Smooth muscle cell (in vitro differentiated cells): ENCODE measurements around the gene SMPX. TPM values are rescaled to one million over a fixed set of nuclear protein-coding genes. Genes with fewer than 3 reads are reported as not detected.

Experiments
- DNase-seq: peaks from one replicate; lab custom pipeline; 2025; ENCODE audit not compliant: unreplicated experiment; lab: John Stamatoyannopoulos, UW
- H2AFZ ChIP-seq: fragments of 200-600 bp; sonication (generic); 2 replicates; pipeline ENCODE4 v1.6.0; 2016; ENCODE audit warnings: antibody characterized with exemption, low read depth, mild to moderate bottlenecking
- H3F3A ChIP-seq: fragments of 200-600 bp; sonication (generic); 2 replicates; pipeline ENCODE4 v1.6.0; 2017; ENCODE audit warnings: antibody characterized with exemption, low read depth
- H3K27ac ChIP-seq: fragments of 200-600 bp; sonication (generic); 2 replicates; pipeline ENCODE4 v1.5.1; 2016; ENCODE audit warnings: low read depth, mild to moderate bottlenecking
- H3K27me3 ChIP-seq: fragments of 200-600 bp; sonication (generic); 2 replicates; pipeline ENCODE4 v1.6.1; 2016; ENCODE audit warnings: low read depth, mild to moderate bottlenecking
- H3K36me3 ChIP-seq: fragments of 200-600 bp; sonication (generic); 2 replicates; pipeline ENCODE4 v1.5.1; 2016; ENCODE audit warnings: low read depth
- H3K4me1 ChIP-seq: fragments of 200-600 bp; sonication (generic); 2 replicates; pipeline ENCODE4 v1.5.1; 2016; ENCODE audit warnings: low read depth
- H3K4me2 ChIP-seq: fragments of 200-600 bp; sonication (generic); 2 replicates; pipeline ENCODE4 v1.6.0; 2016; ENCODE audit warnings: mild to moderate bottlenecking
- H3K4me3 ChIP-seq: fragments of 200-600 bp; sonication (generic); 2 replicates; pipeline ENCODE4 v1.5.1; 2016; ENCODE audit warnings: mild to moderate bottlenecking
- H3K79me2 ChIP-seq: fragments of 200-600 bp; sonication (generic); 2 replicates; pipeline ENCODE4 v1.6.0; 2016; ENCODE audit warnings: low read depth, mild to moderate bottlenecking
- H3K9ac ChIP-seq: fragments of 200-600 bp; sonication (generic); 2 replicates; pipeline ENCODE4 v1.6.0; 2016; ENCODE audit warnings: low read depth
- H3K9me3 ChIP-seq: fragments of 200-600 bp; sonication (generic); replicated peaks from 2 replicates; pipeline ENCODE4 v1.5.1; 2016; ENCODE audit warnings: low read depth
- H4K20me1 ChIP-seq: fragments of 200-600 bp; sonication (generic); 2 replicates; pipeline ENCODE4 v1.6.0; 2016; ENCODE audit warnings: low read depth
- CTCF ChIP-seq: fragments of 200-600 bp; sonication (generic); IDR thresholded peaks from 2 replicates; pipeline ENCODE4 v1.5.1; 2017; ENCODE audit warnings: borderline replicate concordance, mild to moderate bottlenecking, antibody characterized with exemption; ENCODE audit not compliant: insufficient read depth, poor library complexity, severe bottlenecking
- WGBS: methylation state at CpG from one replicate; pipeline ENCODE4 v1.1.7; 2016; ENCODE audit warnings: low lambda C conversion rate; 5-methylcytosine and 5-hydroxymethylcytosine counted together
- polyA plus RNA-seq: library from polyadenylated mRNA; unstranded; fragments of >200 nt; fragmentation: Nextera tagmentation; extraction: Ambion mirVana; gene quantifications from 2 replicates; pipeline ENCODE4 v1.2.1, GENCODE V29; 2016
- total RNA-seq: library from RNA; depleted of rRNA; stranded (reverse); fragments of >200 nt; gene quantifications from 2 replicates; pipeline ENCODE4 v1.2.3, GENCODE V29; 2014

SMPX gene
- total and polyA plus RNA-seq, 2 experiments from 2014 or later: 0.37 TPM; not detected in 1

- H4K20me1 ChIP-seq: no peaks in the 10 kb centered on the region
- no peaks in the 10 kb centered on the region for H3K79me2 ChIP-seq
- no peaks in the 10 kb centered on the region for H3F3A ChIP-seq
- no peaks in the 10 kb centered on the region for H3K36me3 ChIP-seq
- H3K9ac ChIP-seq: no peak overlapping the region
- no peaks in the 10 kb centered on the region for H3K9me3 ChIP-seq
- no peak for DNase-seq
- TF ChIP-seq CTCF: no peak
- H3K4me1 ChIP-seq: no peaks in the 10 kb centered on the region
- H3K4me3 ChIP-seq: no peak overlapping the region
- no peak overlapping the region for H3K27ac ChIP-seq
- no peaks in the 10 kb centered on the region for H3K27me3 ChIP-seq
- no peak overlapping the region for H2AFZ ChIP-seq
- H3K4me2 ChIP-seq: peak overlapping the region; percentile 32
- WGBS: 38% methylated on average over 1 of the region's 1 CpG
Observed at GRCh38 chrX:21683941-21684340, 74.0 kb downstream of the SMPX start.

GRCh38 chrX:21678048-21678612 lies 79.8 kb downstream of the SMPX start:
- H3K27ac ChIP-seq: no peak overlapping the region
- H3K9me3 ChIP-seq: no peaks in the 10 kb centered on the region
- no peak for TF ChIP-seq CTCF
- H3K4me3 ChIP-seq: no peak overlapping the region
- H3K9ac ChIP-seq: no peak overlapping the region
- no peaks in the 10 kb centered on the region for H3F3A ChIP-seq
- H4K20me1 ChIP-seq: no peaks in the 10 kb centered on the region
- no peak for DNase-seq
- H2AFZ ChIP-seq: no peak overlapping the region
- WGBS: 48% methylated on average over 4 of the region's 4 CpGs
- H3K36me3 ChIP-seq: no peaks in the 10 kb centered on the region
- H3K79me2 ChIP-seq: no peaks in the 10 kb centered on the region
- no peaks in the 10 kb centered on the region for H3K27me3 ChIP-seq
- no peak overlapping the region for H3K4me2 ChIP-seq
- H3K4me1 ChIP-seq: no peaks in the 10 kb centered on the region

- H4K20me1 ChIP-seq: no peaks in the 10 kb centered on the region
- H3K27ac ChIP-seq: no peak overlapping the region
- H3K9ac ChIP-seq: no peak overlapping the region
- no peaks in the 10 kb centered on the region for H3K27me3 ChIP-seq
- H3K79me2 ChIP-seq: no peaks in the 10 kb centered on the region
- no peak overlapping the region for H2AFZ ChIP-seq
- no peaks in the 10 kb centered on the region for H3K36me3 ChIP-seq
- H3K4me2 ChIP-seq: no peak overlapping the region
- no peak for TF ChIP-seq CTCF
- no peaks in the 10 kb centered on the region for H3F3A ChIP-seq
- no peak overlapping the region for H3K4me3 ChIP-seq
- DNase-seq: no peak
- no peaks in the 10 kb centered on the region for H3K4me1 ChIP-seq
- WGBS: 68% methylated on average over 2 of the region's 2 CpGs
- H3K9me3 ChIP-seq: no peaks in the 10 kb centered on the region
Observed at GRCh38 chrX:21675931-21676330, 82.0 kb downstream of the SMPX start.
